Astrocyte (in vitro differentiated cells and primary cell): ENCODE results near the gene TFB1M. TPM values are rescaled to one million over a fixed set of nuclear protein-coding genes. Genes with fewer than 3 reads are reported as not detected.

Source experiments
- DNase-seq: peaks from one replicate; pipeline ENCODE4 v3.0.0-alpha.2; 2010; ENCODE audit warnings: low read depth
- FAIRE-seq: peaks from 2 replicates; lab custom pipeline; 2011; peaks lifted over from hg19 to GRCh38; lab: Jason Lieb, UNC
- H2AFZ ChIP-seq: 2 replicates; pipeline ENCODE4 v1.6.0; 2012; ENCODE audit warnings: low read depth, low read length, inconsistent platforms
- H3K27ac ChIP-seq: 2 replicates; pipeline ENCODE4 v1.5.1; 2011; ENCODE audit warnings: low read depth, low read length, inconsistent platforms
- H3K27me3 ChIP-seq: 2 replicates; pipeline ENCODE4 v1.6.0; 2011; ENCODE audit warnings: low read length, inconsistent platforms; ENCODE audit not compliant: insufficient read depth
- H3K36me3 ChIP-seq: 2 replicates; pipeline ENCODE4 v1.5.1; 2011; ENCODE audit warnings: low read length, inconsistent platforms; ENCODE audit not compliant: insufficient read depth
- H3K4me1 ChIP-seq: 2 replicates; pipeline ENCODE4 v1.5.1; 2011; ENCODE audit warnings: low read length, inconsistent platforms; ENCODE audit not compliant: insufficient read depth
- H3K4me2 ChIP-seq: 2 replicates; pipeline ENCODE4 v1.6.0; 2012; ENCODE audit warnings: low read length, inconsistent platforms
- H3K4me3 ChIP-seq: 2 replicates; pipeline ENCODE4 v1.5.1; 2011; ENCODE audit warnings: low read depth, mild to moderate bottlenecking, low read length, inconsistent platforms; ENCODE audit not compliant: insufficient read depth
- H3K79me2 ChIP-seq: 2 replicates; pipeline ENCODE4 v1.6.0; 2012; ENCODE audit warnings: mild to moderate bottlenecking, low read length, inconsistent platforms; ENCODE audit not compliant: insufficient read depth
- H3K9ac ChIP-seq: 2 replicates; pipeline ENCODE4 v1.6.0; 2012; ENCODE audit warnings: mild to moderate bottlenecking, low read length, inconsistent platforms
- H3K9me3 ChIP-seq: 2 replicates; pipeline ENCODE4 v1.5.1; 2012; ENCODE audit warnings: low read depth, mild to moderate bottlenecking, low read length, inconsistent platforms; ENCODE audit not compliant: insufficient read depth
- H4K20me1 ChIP-seq: 2 replicates; pipeline ENCODE4 v1.6.0; 2012; ENCODE audit warnings: low read length, inconsistent platforms; ENCODE audit not compliant: insufficient read depth
- H3K27ac Mint-ChIP-seq: one replicate; pipeline ENCODE4 v1.8.0; 2021; ENCODE audit warnings: mild to moderate bottlenecking, mixed read lengths; ENCODE audit not compliant: unreplicated experiment
- H3K27me3 Mint-ChIP-seq: one replicate; pipeline ENCODE4 v1.8.0; 2021; ENCODE audit warnings: low read depth, mixed read lengths; ENCODE audit not compliant: unreplicated experiment
- H3K36me3 Mint-ChIP-seq: one replicate; pipeline ENCODE4 v1.8.0; 2021; ENCODE audit warnings: low read depth, mixed read lengths; ENCODE audit not compliant: unreplicated experiment
- H3K4me1 Mint-ChIP-seq: one replicate; pipeline ENCODE4 v1.8.0; 2021; ENCODE audit warnings: low read depth, mixed read lengths; ENCODE audit not compliant: unreplicated experiment
- H3K4me3 Mint-ChIP-seq: one replicate; pipeline ENCODE4 v1.8.0; 2021; ENCODE audit warnings: mild to moderate bottlenecking, moderate library complexity, mixed read lengths; ENCODE audit not compliant: unreplicated experiment
- H3K9me3 Mint-ChIP-seq: one replicate; pipeline ENCODE4 v1.8.0; 2021; ENCODE audit warnings: mild to moderate bottlenecking, mixed read lengths; ENCODE audit not compliant: unreplicated experiment
- EZH2 ChIP-seq: IDR thresholded peaks from 2 replicates; pipeline ENCODE4 v1.6.1; 2012; ENCODE audit warnings: mild to moderate bottlenecking, low read length, inconsistent platforms; ENCODE audit not compliant: insufficient read depth
- total RNA-seq: library from RNA; stranded (reverse); gene quantifications from 2 replicates; pipeline ENCODE4 v1.2.1, GENCODE V29; 2021
- TF ChIP-seq, protein P1 (sequence below): IDR thresholded peaks from 2 replicates; pipeline ENCODE4 v1.5.1; 2011; ENCODE audit warnings: low read depth, mild to moderate bottlenecking, inconsistent platforms, low read length, moderate library complexity; ENCODE audit not compliant: insufficient read depth

Gene TFB1M
- total RNA-seq, 1 donor from 2014 or later: 24.1 TPM

DNA sequence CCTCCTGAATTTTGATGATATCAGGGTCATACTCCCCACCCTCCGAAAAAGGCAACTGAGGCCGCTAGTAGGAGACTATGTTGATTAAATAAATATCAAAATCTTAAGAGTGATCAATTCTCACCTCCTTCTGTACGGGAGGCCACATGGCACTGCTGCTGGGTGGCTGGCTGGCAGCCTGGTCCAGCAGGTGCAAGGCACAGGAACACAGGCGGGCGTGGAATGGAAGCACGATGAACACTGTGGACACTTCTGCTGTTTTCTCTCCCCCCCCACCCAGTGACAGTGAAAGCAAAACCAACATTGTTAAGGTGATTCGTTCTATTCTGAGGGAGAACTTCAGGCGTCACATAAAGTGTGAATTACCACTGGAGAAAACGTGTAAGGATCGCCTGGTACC, 60.1 kb downstream of the TFB1M start:
- H3K4me1 ChIP-seq: no peaks in the 10 kb centered on the region
- no peak for TF ChIP-seq EZH2
- TF ChIP-seq, protein P1, sequence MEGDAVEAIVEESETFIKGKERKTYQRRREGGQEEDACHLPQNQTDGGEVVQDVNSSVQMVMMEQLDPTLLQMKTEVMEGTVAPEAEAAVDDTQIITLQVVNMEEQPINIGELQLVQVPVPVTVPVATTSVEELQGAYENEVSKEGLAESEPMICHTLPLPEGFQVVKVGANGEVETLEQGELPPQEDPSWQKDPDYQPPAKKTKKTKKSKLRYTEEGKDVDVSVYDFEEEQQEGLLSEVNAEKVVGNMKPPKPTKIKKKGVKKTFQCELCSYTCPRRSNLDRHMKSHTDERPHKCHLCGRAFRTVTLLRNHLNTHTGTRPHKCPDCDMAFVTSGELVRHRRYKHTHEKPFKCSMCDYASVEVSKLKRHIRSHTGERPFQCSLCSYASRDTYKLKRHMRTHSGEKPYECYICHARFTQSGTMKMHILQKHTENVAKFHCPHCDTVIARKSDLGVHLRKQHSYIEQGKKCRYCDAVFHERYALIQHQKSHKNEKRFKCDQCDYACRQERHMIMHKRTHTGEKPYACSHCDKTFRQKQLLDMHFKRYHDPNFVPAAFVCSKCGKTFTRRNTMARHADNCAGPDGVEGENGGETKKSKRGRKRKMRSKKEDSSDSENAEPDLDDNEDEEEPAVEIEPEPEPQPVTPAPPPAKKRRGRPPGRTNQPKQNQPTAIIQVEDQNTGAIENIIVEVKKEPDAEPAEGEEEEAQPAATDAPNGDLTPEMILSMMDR: no peak
- no peaks in the 10 kb centered on the region for H4K20me1 ChIP-seq
- no peak overlapping the region for H3K9ac ChIP-seq
- no peak overlapping the region for H3K27ac ChIP-seq
- H3K4me2 ChIP-seq: no peak overlapping the region
- Mint-ChIP-seq H3K4me1 (peaks cover 12% of the 10 kb centered on the region), H3K27me3 (no peaks in the 10 kb centered on the region), H3K9me3 (no peaks in the 10 kb centered on the region), H3K4me3 (no peak overlapping the region), H3K27ac (no peak overlapping the region), H3K36me3 (peaks cover 14% of the 10 kb centered on the region)
- FAIRE-seq (no peak), DNase-seq (no peak)
- H2AFZ ChIP-seq: no peak overlapping the region
- no peaks in the 10 kb centered on the region for H3K27me3 ChIP-seq
- H3K36me3 ChIP-seq: peaks cover 22% of the 10 kb centered on the region
- no peaks in the 10 kb centered on the region for H3K79me2 ChIP-seq
- H3K9me3 ChIP-seq: no peaks in the 10 kb centered on the region
- H3K4me3 ChIP-seq: no peak overlapping the region

- peaks cover 14% of the 10 kb centered on the region for H3K36me3 Mint-ChIP-seq
- peaks cover 22% of the 10 kb centered on the region for H3K36me3 ChIP-seq
- H3K27ac ChIP-seq: no peak overlapping the region
Observed at GRCh38 chr6:155253337-155253736, 60.9 kb downstream of the TFB1M start.

GRCh38 chr6:155252581-155252980, 61.7 kb downstream of the TFB1M start:
- Histone ChIP-seq H3K9ac (no peak overlapping the region), H2AFZ (no peak overlapping the region), H3K9me3 (no peaks in the 10 kb centered on the region), H3K4me2 (no peak overlapping the region), H4K20me1 (no peaks in the 10 kb centered on the region), H3K4me1 (peaks cover 11% of the 10 kb centered on the region), H3K27me3 (no peaks in the 10 kb centered on the region), H3K36me3 (peaks cover 20% of the 10 kb centered on the region), H3K4me3 (no peak overlapping the region), H3K79me2 (no peaks in the 10 kb centered on the region), H3K27ac (no peak overlapping the region)
- no peak overlapping the region for H3K4me3 Mint-ChIP-seq
- TF ChIP-seq, protein P1: no peak
- no peak for TF ChIP-seq EZH2
- peaks cover 14% of the 10 kb centered on the region for H3K36me3 Mint-ChIP-seq
- peak overlapping the region; percentile 23 for H3K27ac Mint-ChIP-seq
- H3K27me3 Mint-ChIP-seq: no peaks in the 10 kb centered on the region
- DNase-seq (no peak), FAIRE-seq (no peak)
- H3K4me1 Mint-ChIP-seq: peaks cover 15% of the 10 kb centered on the region
- H3K9me3 Mint-ChIP-seq: no peaks in the 10 kb centered on the region

More at GRCh38 chr6:155253337-155253736, 60.9 kb downstream of the TFB1M start:
- TF ChIP-seq, protein P1: no peak
- no peak for TF ChIP-seq EZH2
- Histone ChIP-seq H3K79me2 (no peaks in the 10 kb centered on the region), H3K4me3 (no peak overlapping the region), H2AFZ (no peak overlapping the region), H3K4me2 (no peak overlapping the region), H3K9me3 (no peaks in the 10 kb centered on the region), H4K20me1 (no peaks in the 10 kb centered on the region), H3K4me1 (peaks cover 3% of the 10 kb centered on the region), H3K9ac (no peak overlapping the region), H3K27me3 (no peaks in the 10 kb centered on the region)
- no peaks in the 10 kb centered on the region for H3K9me3 Mint-ChIP-seq
- H3K27ac Mint-ChIP-seq: peak overlapping the region; percentile 28
- H3K4me3 Mint-ChIP-seq: no peak overlapping the region
- no peaks in the 10 kb centered on the region for H3K27me3 Mint-ChIP-seq
- no peak for FAIRE-seq
- DNase-seq: no peak
- peaks cover 12% of the 10 kb centered on the region for H3K4me1 Mint-ChIP-seq
